Right atrium auricular region (tissue), 2 donors: ENCODE measurements around the gene CNOT4. TPM values are rescaled to one million over a fixed set of nuclear protein-coding genes. Genes with fewer than 3 reads are reported as not detected.

Source experiments
- DNase-seq: peaks from one replicate; pipeline ENCODE4 v3.0.0-alpha.2; 2019; ENCODE audit warnings: low spot score
- H3K27ac ChIP-seq, 2 donors: fragments of 200-600 bp; sonication (generic); 1 replicate in 1 of 2; 2 replicates in 1 of 2; pipeline ENCODE4 v1.5.1; 2016 to 2019
- H3K27me3 ChIP-seq, 2 donors: fragments of 200-600 bp; sonication (generic); one replicate each; pipeline versions ENCODE4 v1.5.1 to v1.6.0; 2017 to 2019
- H3K36me3 ChIP-seq: fragments of 200-600 bp; sonication (generic); one replicate; pipeline ENCODE4 v1.5.1; 2016
- H3K4me1 ChIP-seq, 2 donors: fragments of 200-600 bp; sonication (generic); one replicate each; pipeline versions ENCODE4 v1.5.1 to v1.6.0; 2017 to 2019
- H3K4me3 ChIP-seq, 2 donors: fragments of 200-600 bp; sonication (generic); 1 replicate in 1 of 2; 2 replicates in 1 of 2; pipeline ENCODE4 v1.5.1; 2017 to 2019; ENCODE audit warnings: mild to moderate bottlenecking in 1 of 2, moderate library complexity in 1 of 2
- H3K9me3 ChIP-seq, 2 donors: fragments of 200-600 bp; sonication (generic); one replicate each; pipeline ENCODE4 v1.5.1; 2019
- CTCF ChIP-seq, 2 donors: fragments of 200-600 bp; sonication (generic); IDR thresholded peaks; one replicate each; pipeline ENCODE4 v1.5.1; 2019; ENCODE audit warnings: antibody characterized with exemption in 2 of 2
- total RNA-seq, 2 donors: library from RNA; depleted of rRNA; stranded (reverse); fragments of >200 nt; gene quantifications; one replicate each; pipeline ENCODE4 v1.1.0, GENCODE V29; 2016

The CNOT4 gene
- total RNA-seq, 2 donors from 2014 or later, result 23.3 to 25.3 TPM

- no peak for DNase-seq
- no peaks in the 10 kb centered on the region for H3K9me3 ChIP-seq
- no peaks in the 10 kb centered on the region for H3K27me3 ChIP-seq
- H3K27ac ChIP-seq, result no peak overlapping the region
- no peaks in the 10 kb centered on the region for H3K36me3 ChIP-seq
- H3K4me3 ChIP-seq, result no peak overlapping the region
- TF ChIP-seq CTCF (IDR thresholded peaks at IDR 0.05), result no peak
- no peaks in the 10 kb centered on the region for H3K4me1 ChIP-seq
Measured at GRCh38 chr7:135405969-135406368, 103.9 kb downstream of the CNOT4 start.

GRCh38 chr7:135403302-135403701 lies 106.6 kb downstream of the CNOT4 start:
- H3K4me1 ChIP-seq, result no peaks in the 10 kb centered on the region
- no peak for DNase-seq
- TF ChIP-seq CTCF (IDR thresholded peaks at IDR 0.05), result no peak
- no peak overlapping the region for H3K4me3 ChIP-seq
- H3K36me3 ChIP-seq, result no peaks in the 10 kb centered on the region
- no peak overlapping the region for H3K27ac ChIP-seq
- no peaks in the 10 kb centered on the region for H3K27me3 ChIP-seq
- no peaks in the 10 kb centered on the region for H3K9me3 ChIP-seq

- H3K27me3 ChIP-seq, result no peaks in the 10 kb centered on the region
- no peaks in the 10 kb centered on the region for H3K4me1 ChIP-seq
- DNase-seq, result no peak
- H3K27ac ChIP-seq, result no peak overlapping the region
- H3K36me3 ChIP-seq, result peaks cover 9% of the 10 kb centered on the region
- no peak overlapping the region for H3K4me3 ChIP-seq
- no peaks in the 10 kb centered on the region for H3K9me3 ChIP-seq
- no peak for TF ChIP-seq CTCF (IDR thresholded peaks at IDR 0.05)
Measured at GRCh38 chr7:135397689-135398088, 112.2 kb downstream of the CNOT4 start.

- Histone ChIP-seq H3K4me3 (no peak overlapping the region), H3K36me3 (peaks cover 15% of the 10 kb centered on the region), H3K27ac (no peak overlapping the region), H3K4me1 (peaks cover 0 to 11% of the 10 kb centered on the region in 2 donors), H3K9me3 (no peaks in the 10 kb centered on the region), H3K27me3 (no peaks in the 10 kb centered on the region)
- no peak for TF ChIP-seq CTCF (IDR thresholded peaks at IDR 0.05)
- no peak for DNase-seq
Measured at GRCh38 chr7:135392701-135393100, 117.2 kb downstream of the CNOT4 start.

- no peaks in the 10 kb centered on the region for H3K27me3 ChIP-seq
- no peak overlapping the region for H3K4me3 ChIP-seq
- no peaks in the 10 kb centered on the region for H3K9me3 ChIP-seq
- H3K4me1 ChIP-seq, result peaks cover 0 to 11% of the 10 kb centered on the region in 2 donors
- H3K27ac ChIP-seq, result no peak overlapping the region
- no peak for TF ChIP-seq CTCF (IDR thresholded peaks at IDR 0.05)
- no peak for DNase-seq
- peaks cover 15% of the 10 kb centered on the region for H3K36me3 ChIP-seq
Measured at GRCh38 chr7:135391514-135391913, 118.4 kb downstream of the CNOT4 start.

- H3K4me3 ChIP-seq, result no peak overlapping the region
- peaks cover 15% of the 10 kb centered on the region for H3K36me3 ChIP-seq
- TF ChIP-seq CTCF (IDR thresholded peaks at IDR 0.05), result no peak
- H3K27me3 ChIP-seq, result no peaks in the 10 kb centered on the region
- no peaks in the 10 kb centered on the region for H3K9me3 ChIP-seq
- peaks cover 0 to 11% of the 10 kb centered on the region in 2 donors for H3K4me1 ChIP-seq
- no peak overlapping the region for H3K27ac ChIP-seq
- no peak for DNase-seq
Measured at GRCh38 chr7:135390829-135391228, 119.1 kb downstream of the CNOT4 start.
